MM.1S (cell line): Measurements from ENCODE around the gene APOA1.
"Not testable (repeated sequence)": the region's sequence is repeated elsewhere in the genome, so short reads cannot be mapped to it uniquely, and the experiment has no call there.

Experiments
- DNase-seq: peaks from one replicate; pipeline ENCODE4 v3.0.0-alpha.2; 2015
- H2AFZ ChIP-seq: fragments of 300-600 bp; sonication (generic); 2 replicates; pipeline ENCODE4 v1.6.0; 2016; ENCODE audit warnings: antibody characterized with exemption, low read length
- H3F3A ChIP-seq: fragments of 300-600 bp; sonication (generic); 2 replicates; pipeline ENCODE4 v1.6.1; 2016; ENCODE audit warnings: mild to moderate bottlenecking, antibody characterized with exemption, low read length, moderate library complexity, mixed read lengths; ENCODE audit not compliant: insufficient read depth
- H3K27ac ChIP-seq: fragments of 300-600 bp; sonication (generic); 2 replicates; pipeline ENCODE4 v1.5.1; 2016; ENCODE audit warnings: mild to moderate bottlenecking, low read length
- H3K27me3 ChIP-seq: fragments of 300-600 bp; sonication (generic); replicated peaks from 2 replicates; pipeline ENCODE4 v1.6.0; 2016; ENCODE audit warnings: low read length; ENCODE audit not compliant: insufficient read depth
- H3K36me3 ChIP-seq: fragments of 300-600 bp; sonication (generic); replicated peaks from 2 replicates; pipeline ENCODE4 v1.6.1; 2016; ENCODE audit warnings: mild to moderate bottlenecking, low read length, mixed read lengths; ENCODE audit not compliant: insufficient read depth
- H3K4me1 ChIP-seq: fragments of 300-600 bp; sonication (generic); 2 replicates; pipeline ENCODE4 v1.6.1; 2016; ENCODE audit warnings: low read length, mixed read lengths
- H3K4me2 ChIP-seq: fragments of 300-600 bp; sonication (generic); 2 replicates; pipeline ENCODE4 v1.6.0; 2016; ENCODE audit warnings: low read depth, low read length
- H3K4me3 ChIP-seq: fragments of 300-600 bp; sonication (generic); 2 replicates; pipeline ENCODE4 v1.5.1; 2016; ENCODE audit warnings: low read length, mixed read lengths
- H3K79me2 ChIP-seq: fragments of 300-600 bp; sonication (generic); 2 replicates; pipeline ENCODE4 v1.6.1; 2016; ENCODE audit warnings: mixed run types, low read length, mixed read lengths
- H3K9ac ChIP-seq: fragments of 300-600 bp; sonication (generic); 2 replicates; pipeline ENCODE4 v1.6.1; 2016; ENCODE audit warnings: low read length, mixed read lengths
- H3K9me2 ChIP-seq: fragments of 300-600 bp; sonication (generic); replicated peaks from 2 replicates; pipeline ENCODE4 v1.6.1; 2016; ENCODE audit warnings: mild to moderate bottlenecking, low read length, mixed read lengths; ENCODE audit not compliant: insufficient read depth
- H3K9me3 ChIP-seq: fragments of 300-600 bp; sonication (generic); replicated peaks from 2 replicates; pipeline ENCODE4 v1.6.1; 2016; ENCODE audit warnings: mild to moderate bottlenecking, low read length, mixed read lengths; ENCODE audit not compliant: insufficient read depth
- H4K20me1 ChIP-seq: fragments of 300-600 bp; sonication (generic); 2 replicates; pipeline ENCODE4 v1.6.1; 2016; ENCODE audit warnings: mild to moderate bottlenecking, low read length, moderate library complexity, mixed read lengths; ENCODE audit not compliant: insufficient read depth
- EZH2 ChIP-seq: fragments of 300-600 bp; sonication (generic); optimal IDR thresholded peaks from 2 replicates; pipeline ENCODE3; 2017; ENCODE audit warnings: low read depth, mild to moderate bottlenecking, antibody characterized with exemption, low read length, mixed read lengths
- EZH2phosphoT487 ChIP-seq: fragments of 300-600 bp; sonication (generic); IDR thresholded peaks from 2 replicates; pipeline ENCODE4 v1.6.1; 2018; ENCODE audit warnings: antibody characterized with exemption, low read length
- TF ChIP-seq, protein P1 (sequence below): fragments of 300-600 bp; sonication (generic); IDR thresholded peaks from 2 replicates; pipeline ENCODE4 v1.5.1; 2016; ENCODE audit warnings: antibody characterized with exemption, low read length, mixed read lengths

APOA1 gene

DNA sequence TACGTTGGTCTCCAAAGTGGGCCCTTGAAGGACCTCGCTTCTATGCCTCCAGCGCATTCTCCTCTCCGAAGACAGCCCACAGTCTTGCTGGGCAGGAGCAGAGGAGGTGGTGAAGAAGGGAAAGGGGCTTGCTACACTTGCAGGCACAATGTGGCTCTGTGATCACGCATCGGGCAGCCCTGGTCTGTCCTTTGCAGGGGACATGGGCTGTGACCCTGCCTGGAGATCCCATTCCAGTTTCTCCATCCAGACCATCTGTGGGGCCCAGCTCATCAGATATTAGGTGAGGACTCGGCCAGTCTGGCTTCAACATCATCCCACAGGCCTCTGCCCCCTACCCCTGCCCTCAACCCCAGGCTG, 810 bp downstream of the APOA1 start:
- no peak overlapping the region for H3K4me2 ChIP-seq
- no peaks in the 10 kb centered on the region for H3K79me2 ChIP-seq
- 0 out of 2 replicates have a peak, but pooled peaks cover 6% of the 10 kb centered on the region for H3K4me1 ChIP-seq
- H2AFZ ChIP-seq = no peak overlapping the region
- H3K9ac ChIP-seq = no peak overlapping the region
- DNase-seq = no peak
- no peaks in the 10 kb centered on the region for H3K27me3 ChIP-seq
- no peak overlapping the region for H3K27ac ChIP-seq
- no peaks in the 10 kb centered on the region for H4K20me1 ChIP-seq
- no peaks in the 10 kb centered on the region for H3F3A ChIP-seq
- no peaks in the 10 kb centered on the region for H3K36me3 ChIP-seq
- no peaks in the 10 kb centered on the region for H3K9me2 ChIP-seq
- H3K4me3 ChIP-seq = no peak overlapping the region
- H3K9me3 ChIP-seq = no peaks in the 10 kb centered on the region
- no peak for TF ChIP-seq EZH2

DNA sequence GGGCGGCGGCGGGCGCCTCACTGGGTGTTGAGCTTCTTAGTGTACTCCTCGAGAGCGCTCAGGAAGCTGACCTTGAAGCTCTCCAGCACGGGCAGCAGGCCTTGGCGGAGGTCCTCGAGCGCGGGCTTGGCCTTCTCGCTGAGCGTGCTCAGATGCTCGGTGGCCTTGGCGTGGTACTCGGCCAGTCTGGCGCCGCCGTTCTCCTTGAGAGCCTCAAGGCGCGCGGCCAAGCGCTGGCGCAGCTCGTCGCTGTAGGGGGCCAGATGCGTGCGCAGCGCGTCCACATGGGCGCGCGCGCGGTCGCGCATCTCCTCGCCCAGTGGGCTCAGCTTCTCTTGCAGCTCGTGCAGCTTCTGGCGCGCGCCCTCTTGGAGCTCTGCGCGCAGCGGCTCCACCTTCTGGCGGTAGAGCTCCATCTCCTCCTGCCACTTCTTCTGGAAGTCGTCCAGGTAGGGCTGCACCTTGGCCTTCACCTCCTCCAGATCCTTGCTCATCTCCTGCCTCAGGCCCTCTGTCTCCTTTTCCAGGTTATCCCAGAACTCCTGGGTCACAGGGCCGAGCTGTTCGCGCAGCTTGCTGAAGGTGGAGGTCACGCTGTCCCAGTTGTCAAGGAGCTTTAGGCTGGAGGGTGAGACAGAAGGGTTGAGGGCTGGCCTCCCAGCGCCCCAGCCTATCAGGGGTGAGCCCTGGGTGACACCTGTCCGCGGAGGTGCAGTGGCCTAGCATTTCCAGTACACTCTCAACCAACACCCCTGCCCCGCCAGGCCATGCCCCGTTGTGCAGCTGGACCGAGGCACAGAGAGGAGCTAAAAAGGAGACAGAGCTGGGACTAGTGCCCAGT, 1.4 kb downstream of the APOA1 start:
- Histone ChIP-seq H3K4me1 (0 out of 2 replicates have a peak, but pooled peaks cover 6% of the 10 kb centered on the region), H4K20me1 (no peaks in the 10 kb centered on the region), H3F3A (no peaks in the 10 kb centered on the region), H3K9me2 (no peaks in the 10 kb centered on the region), H3K9me3 (no peaks in the 10 kb centered on the region), H3K27ac (no peak overlapping the region), H3K36me3 (no peaks in the 10 kb centered on the region), H2AFZ (peak overlapping the region; percentile 57), H3K4me3 (peak overlapping the region; percentile 57), H3K27me3 (no peaks in the 10 kb centered on the region), H3K79me2 (no peaks in the 10 kb centered on the region), H3K9ac (peak overlapping the region; percentile 14; the same call in 1 of the 2 replicates), H3K4me2 (peak overlapping the region; percentile 95)
- peak; percentile 90 for DNase-seq
- TF ChIP-seq, protein P1, sequence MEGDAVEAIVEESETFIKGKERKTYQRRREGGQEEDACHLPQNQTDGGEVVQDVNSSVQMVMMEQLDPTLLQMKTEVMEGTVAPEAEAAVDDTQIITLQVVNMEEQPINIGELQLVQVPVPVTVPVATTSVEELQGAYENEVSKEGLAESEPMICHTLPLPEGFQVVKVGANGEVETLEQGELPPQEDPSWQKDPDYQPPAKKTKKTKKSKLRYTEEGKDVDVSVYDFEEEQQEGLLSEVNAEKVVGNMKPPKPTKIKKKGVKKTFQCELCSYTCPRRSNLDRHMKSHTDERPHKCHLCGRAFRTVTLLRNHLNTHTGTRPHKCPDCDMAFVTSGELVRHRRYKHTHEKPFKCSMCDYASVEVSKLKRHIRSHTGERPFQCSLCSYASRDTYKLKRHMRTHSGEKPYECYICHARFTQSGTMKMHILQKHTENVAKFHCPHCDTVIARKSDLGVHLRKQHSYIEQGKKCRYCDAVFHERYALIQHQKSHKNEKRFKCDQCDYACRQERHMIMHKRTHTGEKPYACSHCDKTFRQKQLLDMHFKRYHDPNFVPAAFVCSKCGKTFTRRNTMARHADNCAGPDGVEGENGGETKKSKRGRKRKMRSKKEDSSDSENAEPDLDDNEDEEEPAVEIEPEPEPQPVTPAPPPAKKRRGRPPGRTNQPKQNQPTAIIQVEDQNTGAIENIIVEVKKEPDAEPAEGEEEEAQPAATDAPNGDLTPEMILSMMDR = peak; percentile 74
- TF ChIP-seq EZH2phosphoT487 (no peak), EZH2 (no peak)

DNA sequence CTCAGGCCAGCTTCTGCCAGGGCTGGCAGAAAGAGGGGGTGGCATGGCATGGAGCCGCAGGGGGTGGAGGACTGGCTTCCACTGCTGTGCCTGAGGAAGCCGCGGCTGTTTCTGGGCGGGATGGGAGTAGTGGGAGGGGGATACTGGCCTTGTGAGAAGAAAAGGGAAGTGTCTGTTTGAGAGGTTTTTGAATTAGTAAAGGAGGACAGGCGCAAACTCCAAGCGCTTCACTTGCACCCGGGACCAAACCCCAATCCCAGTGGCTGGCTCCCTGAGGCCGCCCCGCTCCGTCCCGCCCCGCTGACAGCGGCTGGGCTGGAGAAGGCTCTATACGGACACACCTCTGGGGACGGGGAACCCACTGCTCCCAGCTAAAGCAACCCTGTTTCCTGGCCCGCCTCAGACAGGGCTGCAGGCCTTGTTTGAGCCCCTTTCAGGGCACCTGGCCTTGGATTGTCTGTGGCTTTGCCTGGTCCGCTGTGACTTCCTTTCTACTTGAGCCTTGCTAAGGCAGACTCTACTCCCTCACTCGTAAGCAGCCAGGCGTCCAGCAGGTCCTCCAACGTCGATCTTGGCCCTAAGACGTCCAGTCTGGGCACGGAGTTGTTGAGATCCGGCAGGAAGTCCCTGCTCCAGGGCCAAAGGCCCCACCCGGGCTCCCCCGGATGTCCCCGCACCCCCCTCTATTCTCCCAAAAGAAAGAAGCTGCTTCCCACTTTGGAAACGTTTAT, 2.2 kb downstream of the APOA1 start:
- Histone ChIP-seq H3K4me2 (peak overlapping the region; percentile 95), H3K9ac (peak overlapping the region; percentile 14; the same call in 1 of the 2 replicates), H3K9me3 (no peaks in the 10 kb centered on the region), H3K27me3 (no peaks in the 10 kb centered on the region), H2AFZ (peak overlapping the region; percentile 57), H4K20me1 (no peaks in the 10 kb centered on the region), H3K27ac (no peak overlapping the region), H3K4me1 (0 out of 2 replicates have a peak, but pooled peaks cover 3% of the 10 kb centered on the region), H3K4me3 (peak overlapping the region; percentile 57), H3K79me2 (no peaks in the 10 kb centered on the region), H3K9me2 (no peaks in the 10 kb centered on the region), H3K36me3 (no peaks in the 10 kb centered on the region), H3F3A (no peaks in the 10 kb centered on the region)
- TF ChIP-seq EZH2 = no peak
- TF ChIP-seq, protein P1 = no peak
- DNase-seq = no peak

DNA sequence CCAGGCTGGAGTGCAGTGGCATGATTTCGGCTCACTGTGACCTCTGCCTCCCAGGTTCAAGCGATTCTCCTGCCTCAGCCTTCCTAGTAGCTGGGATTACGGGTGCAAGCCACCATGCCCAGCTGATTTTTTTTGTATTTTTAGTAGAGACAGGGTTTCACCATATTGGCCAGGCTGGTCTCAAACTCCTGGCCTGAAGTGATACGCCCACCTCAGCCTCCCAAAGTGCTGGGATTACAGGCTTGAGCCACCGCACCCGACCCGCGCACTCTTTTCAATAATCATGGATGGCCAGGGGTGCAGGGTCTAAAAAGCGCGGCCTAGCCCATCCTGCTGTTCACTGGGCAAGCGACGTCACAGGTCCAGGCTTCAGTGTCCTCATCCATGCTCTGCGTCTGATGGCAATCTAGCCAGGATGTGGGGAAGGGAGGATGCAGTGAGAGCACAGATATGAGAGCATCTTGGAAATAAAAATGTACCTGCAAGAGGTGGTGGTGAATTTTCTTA, 2.8 kb downstream of the APOA1 start:
- not testable (repeated sequence) for H3K36me3 ChIP-seq, H3K9me2 ChIP-seq, H3K4me1 ChIP-seq, H2AFZ ChIP-seq, H3K27me3 ChIP-seq, H3K9ac ChIP-seq, H3K9me3 ChIP-seq, H3F3A ChIP-seq, H3K4me3 ChIP-seq, DNase-seq, H4K20me1 ChIP-seq, H3K27ac ChIP-seq, H3K79me2 ChIP-seq, H3K4me2 ChIP-seq
